Measurements from ENCODE around the gene AKT2. TPM values are rescaled to one million over a fixed set of nuclear protein-coding genes. Genes with fewer than 3 reads are reported as not detected.

The AKT2 gene
- total RNA-seq, 1 experiment from 2014 or later, result 141 TPM

GRCh38 chr19:40237791-40238190, 47.4 kb downstream of the AKT2 start:
- ChIA-PET CTCF (no interaction called here), POLR2A (no interaction called here), RAD21 (ENCODE audit: low non-redundant PET in 1 of 2, low total read pairs in 2 of 2, uncharacterized antibody in 2 of 2, unreplicated experiment in 2 of 2) (no interaction called here)
- Histone ChIP-seq H3K36me3 (ENCODE audit: control insufficient read depth in 1 of 2, insufficient read depth in 2 of 2, low read length in 2 of 2) (peaks cover 6 to 11% of the 10 kb centered on the region in 2 experiments; a peak in 3 of 4 replicates), H3K4me3 (replicated peaks in 1 of 2; ENCODE audit: low read depth in 1 of 2, low read length in 2 of 2) (no peak overlapping the region), H3K27me3 (ENCODE audit: insufficient read depth, low read length) (no peaks in the 10 kb centered on the region), H3K4me1 (ENCODE audit: control insufficient read depth in 1 of 2, insufficient read depth in 2 of 2, low read length in 2 of 2) (peaks cover 0 to 6% of the 10 kb centered on the region in 2 experiments; a peak in 3 of 4 replicates), H3K4me2 (ENCODE audit: low read length) (no peak overlapping the region), H2AFZ (ENCODE audit: low read depth, low read length, poor library complexity, severe bottlenecking) (no peak overlapping the region), H3K27ac (ENCODE audit: low read depth, low read length) (no peak overlapping the region), H3K79me2 (ENCODE audit: insufficient read depth, low read length) (no peaks in the 10 kb centered on the region), H4K20me1 (ENCODE audit: insufficient read depth) (no peaks in the 10 kb centered on the region), H3K9me2 (ENCODE audit: insufficient read depth) (no peaks in the 10 kb centered on the region), H3K9me3 (ENCODE audit: control insufficient read depth in 1 of 2, insufficient read depth in 1 of 2, low read depth in 1 of 2, low read length in 2 of 2) (no peaks in the 10 kb centered on the region), H3K9ac (ENCODE audit: low read length) (no peak overlapping the region)
- TF ChIP-seq ZNF274 (IDR thresholded peaks at IDR 0.05; ENCODE audit: low read depth, low read length) (no peak), CEBPB (IDR thresholded peaks at IDR 0.05; ENCODE audit: low read depth) (no peak), REST (IDR thresholded peaks at IDR 0.05; ENCODE audit: low read depth) (no peak), YY1 (IDR thresholded peaks at IDR 0.05; ENCODE audit: extremely low read depth, insufficient replicate concordance, low read depth, low read length) (no peak)
- no peak for DNase-seq (ENCODE audit: low read depth, low spot score)
- intact Hi-C loops (cut with micrococcal nuclease), result no loop called here
- BruUV-seq (replicated peaks), result no TSS peak
- ATAC-seq, result no peak

GRCh38 chr19:40236366-40236765, 48.8 kb downstream of the AKT2 start:
- Histone ChIP-seq H3K27me3 (ENCODE audit: insufficient read depth, low read length) (no peaks in the 10 kb centered on the region), H3K4me1 (ENCODE audit: control insufficient read depth in 1 of 2, insufficient read depth in 2 of 2, low read length in 2 of 2) (peaks cover 13 to 21% of the 10 kb centered on the region in 2 experiments), H3K9ac (ENCODE audit: low read length) (no peak overlapping the region), H4K20me1 (ENCODE audit: insufficient read depth) (no peaks in the 10 kb centered on the region), H3K36me3 (ENCODE audit: control insufficient read depth in 1 of 2, insufficient read depth in 2 of 2, low read length in 2 of 2) (peaks cover 6 to 11% of the 10 kb centered on the region in 2 experiments; a peak in 3 of 4 replicates), H3K9me2 (ENCODE audit: insufficient read depth) (no peaks in the 10 kb centered on the region), H3K79me2 (ENCODE audit: insufficient read depth, low read length) (no peaks in the 10 kb centered on the region), H3K27ac (ENCODE audit: low read depth, low read length) (no peak overlapping the region), H3K4me3 (replicated peaks in 1 of 2; ENCODE audit: low read depth in 1 of 2, low read length in 2 of 2) (no peak overlapping the region), H3K9me3 (ENCODE audit: control insufficient read depth in 1 of 2, insufficient read depth in 1 of 2, low read depth in 1 of 2, low read length in 2 of 2) (no peaks in the 10 kb centered on the region), H3K4me2 (ENCODE audit: low read length) (no peak overlapping the region), H2AFZ (ENCODE audit: low read depth, low read length, poor library complexity, severe bottlenecking) (no peak overlapping the region)
- BruUV-seq (replicated peaks), result no TSS peak
- POLR2A ChIA-PET, result no interaction called here
- ATAC-seq (no peak), DNase-seq (ENCODE audit: low read depth, low spot score) (no peak)
- RAD21 ChIA-PET (ENCODE audit: low non-redundant PET in 1 of 2, low total read pairs in 2 of 2, uncharacterized antibody in 2 of 2, unreplicated experiment in 2 of 2), result no interaction called here
- intact Hi-C loops (cut with micrococcal nuclease), result no loop called here
- CTCF ChIA-PET, result interaction anchor here (0.9 kb wide), 1 partner anchor 29 kb away, joined by 3 read pairs; no protein-coding TSS in a partner anchor
- no peak for TF ChIP-seq EZH2 (IDR thresholded peaks at IDR 0.05)
- no peak for TF ChIP-seq YY1 (IDR thresholded peaks at IDR 0.05; ENCODE audit: extremely low read depth, insufficient replicate concordance, low read depth, low read length)
- TF ChIP-seq CEBPB (IDR thresholded peaks at IDR 0.05; ENCODE audit: low read depth), result no peak
- no peak for TF ChIP-seq SP1 (IDR thresholded peaks at IDR 0.05; ENCODE audit: low read depth)
- no peak for TF ChIP-seq SIN3A (IDR thresholded peaks at IDR 0.05; ENCODE audit: low read depth)
- TF ChIP-seq EZH2phosphoT487 (IDR thresholded peaks at IDR 0.05; ENCODE audit: borderline replicate concordance), result no peak
- no peak for TF ChIP-seq JUND (IDR thresholded peaks at IDR 0.05)
- TF ChIP-seq ELF1 (IDR thresholded peaks at IDR 0.05; ENCODE audit: borderline replicate concordance, low read depth), result no peak
- no peak for TF ChIP-seq ZBTB33 (IDR thresholded peaks at IDR 0.05; ENCODE audit: extremely low read depth, insufficient replicate concordance, low read length)
- TF ChIP-seq EGR1 (IDR thresholded peaks at IDR 0.05; ENCODE audit: low read depth), result no peak
- no peak for TF ChIP-seq CTCF (IDR thresholded peaks at IDR 0.05 in 2 of 3, conservative IDR thresholded peaks at IDR 0.05 in 1 of 3; ENCODE audit: borderline replicate concordance in 1 of 3, insufficient read depth in 1 of 3, low read depth in 2 of 3, low read length in 2 of 3)
